NCI-H1048 (cell line): ENCODE results near the gene LSM7.

Experiments used
- DNase-seq: peaks from one replicate; lab custom pipeline; 2025; lab: John Stamatoyannopoulos, UW

LSM7 gene

DNA sequence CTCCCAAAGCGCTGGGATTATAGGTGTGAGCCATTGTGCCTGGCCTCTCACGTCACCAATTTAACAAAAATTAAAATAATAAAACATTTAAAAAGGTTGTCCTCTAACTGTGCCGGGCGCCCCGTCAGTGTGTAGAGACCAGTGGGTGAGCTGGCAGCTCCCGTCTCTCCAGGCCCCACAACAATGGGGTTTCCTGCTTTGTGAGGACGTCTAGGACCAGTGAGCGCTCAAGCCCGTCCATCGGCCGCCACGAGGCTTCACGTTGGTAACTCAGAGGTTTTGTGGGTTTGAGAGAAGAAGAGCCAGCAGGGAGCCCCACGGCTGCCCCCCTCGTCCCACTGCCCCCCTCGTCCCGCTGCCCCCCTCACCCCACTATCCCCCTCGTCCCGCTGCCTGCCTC, 4.7 kb downstream of the LSM7 start:
- no peak for DNase-seq

DNA sequence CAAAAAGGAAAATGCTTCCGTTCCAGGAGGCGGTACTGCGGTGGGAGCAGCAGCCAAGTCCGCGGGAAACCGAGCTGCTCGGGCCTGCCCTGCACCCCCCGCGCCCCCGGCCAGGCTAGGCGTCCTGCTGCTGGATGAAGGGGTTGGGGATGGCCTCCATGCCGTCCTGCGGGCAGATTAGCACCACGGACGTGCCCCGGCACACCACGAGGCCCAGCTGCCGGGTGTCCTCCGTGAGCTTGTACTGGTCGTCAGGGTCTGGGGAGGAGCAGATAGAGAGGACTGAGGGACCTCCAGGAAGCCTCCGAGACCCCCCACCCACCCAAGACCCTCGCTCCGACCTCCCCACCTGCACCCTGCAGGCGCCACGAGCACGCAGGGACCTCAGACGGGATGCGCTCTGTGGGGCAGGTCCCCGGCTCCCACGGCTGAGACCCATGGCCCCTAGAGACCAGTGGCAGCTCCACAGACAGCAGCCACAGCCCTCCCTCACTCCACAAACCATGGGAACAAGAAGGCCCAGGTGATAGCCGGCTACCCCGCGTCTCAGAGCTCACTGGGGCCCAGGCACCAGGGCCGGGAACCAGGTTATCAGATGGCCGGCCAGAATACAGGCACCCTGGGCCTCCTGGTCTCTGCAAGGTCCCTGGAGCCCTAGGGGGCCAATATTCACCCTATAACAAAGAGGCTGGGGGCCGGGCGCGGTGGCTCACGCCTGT, 6.7 kb downstream of the LSM7 start:
- no peak for DNase-seq

DNA sequence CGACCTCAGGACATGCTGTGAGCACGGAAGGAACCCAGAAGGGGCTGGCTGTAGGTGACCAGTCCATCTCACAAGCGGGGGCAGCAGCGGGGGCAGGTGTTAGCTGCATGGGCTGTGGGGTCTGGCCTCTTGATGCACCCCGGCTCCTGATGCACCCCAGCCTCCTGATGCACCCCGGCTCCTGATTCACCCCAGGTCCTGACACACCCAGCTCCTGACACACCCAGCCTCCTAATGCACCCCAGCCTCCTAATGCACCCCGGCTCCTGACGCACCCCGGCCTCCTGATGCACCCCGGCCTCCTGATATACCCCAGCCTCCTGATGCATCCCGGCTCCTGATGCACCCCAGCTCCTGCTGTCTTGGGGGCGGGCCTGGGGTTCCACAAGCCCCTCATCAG, 7.4 kb downstream of the LSM7 start:
- no peak for DNase-seq

DNA sequence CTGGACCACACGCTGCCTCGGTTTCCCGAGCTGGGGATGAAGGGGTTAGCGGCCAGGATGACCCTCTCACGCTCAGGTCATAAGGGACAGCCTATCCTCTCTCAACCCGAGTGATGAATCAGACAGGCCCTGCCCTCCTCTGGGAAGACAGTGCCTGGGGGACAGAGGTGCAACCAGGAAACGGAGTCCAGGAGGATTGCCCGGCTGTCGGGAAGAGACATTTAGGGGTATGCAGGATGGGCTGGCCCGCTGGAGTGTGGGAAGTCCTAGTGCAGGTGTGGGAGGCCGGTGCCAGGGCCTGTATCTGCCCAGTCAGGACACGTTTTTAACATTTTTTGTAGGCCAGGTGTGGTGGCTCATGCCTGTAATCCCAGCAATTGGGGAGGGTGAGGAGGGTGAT, 8.3 kb downstream of the LSM7 start:
- no peak for DNase-seq

DNA sequence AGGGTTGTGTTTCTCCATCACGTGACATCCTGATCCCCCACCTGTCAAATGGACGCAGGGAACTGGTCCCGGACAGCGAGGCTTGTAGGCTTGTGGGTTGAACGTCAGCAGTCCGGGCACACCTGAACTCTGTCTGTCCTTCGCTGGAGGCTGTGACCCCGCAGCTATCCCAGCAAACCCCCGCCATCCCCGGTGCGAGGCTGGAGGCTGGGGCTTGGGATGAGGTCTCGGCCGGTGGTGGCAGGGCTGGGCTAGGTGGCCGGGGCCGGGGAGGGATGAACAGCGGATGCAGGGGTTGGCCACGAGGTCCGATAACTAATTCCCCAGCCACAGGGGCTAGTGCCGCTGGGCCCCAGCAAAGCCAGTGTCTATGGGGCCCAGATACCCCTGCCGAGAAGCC, 8.8 kb downstream of the LSM7 start:
- no peak for DNase-seq

DNA sequence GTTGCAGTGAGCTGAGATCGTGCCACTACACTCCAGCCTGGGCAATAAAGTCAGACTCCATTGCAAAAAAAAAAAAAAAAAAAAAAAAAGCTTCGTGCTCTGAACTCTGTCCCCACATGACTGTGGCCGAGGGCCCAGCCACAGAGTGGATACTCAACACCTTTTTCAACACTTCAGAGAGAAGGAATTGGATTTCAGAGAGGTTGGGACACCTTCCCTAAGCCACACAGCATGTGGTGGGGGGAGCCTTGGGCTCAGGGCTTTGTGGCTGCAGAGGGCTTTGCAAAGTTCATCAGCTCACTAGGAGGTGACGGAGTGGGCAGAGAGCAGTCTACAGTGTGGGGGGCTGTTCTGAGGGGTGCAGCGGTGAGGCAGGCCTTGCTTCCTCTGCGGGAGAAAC, 9.5 kb downstream of the LSM7 start:
- DNase-seq, result no peak

DNA sequence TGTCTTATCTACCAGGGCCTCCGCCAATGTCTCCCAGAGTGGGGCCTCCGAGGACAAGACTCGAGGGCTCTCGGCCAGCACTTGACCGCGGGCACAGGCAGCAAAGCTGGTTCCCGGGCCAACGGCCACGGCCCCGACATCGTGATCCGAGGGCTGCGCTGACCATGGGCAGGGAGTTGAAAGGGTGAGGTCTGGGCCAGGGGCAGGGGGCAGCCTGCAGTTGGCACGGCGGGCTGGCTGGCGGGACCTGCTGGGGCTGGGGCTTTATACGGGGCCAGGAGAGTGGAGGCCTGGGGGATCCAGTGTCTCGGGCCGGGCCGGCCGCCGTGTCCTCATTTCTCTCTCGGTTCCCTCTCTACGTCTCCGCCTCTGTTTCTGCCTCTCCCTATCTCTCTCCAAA, 10.6 kb downstream of the LSM7 start:
- DNase-seq, result no peak

DNA sequence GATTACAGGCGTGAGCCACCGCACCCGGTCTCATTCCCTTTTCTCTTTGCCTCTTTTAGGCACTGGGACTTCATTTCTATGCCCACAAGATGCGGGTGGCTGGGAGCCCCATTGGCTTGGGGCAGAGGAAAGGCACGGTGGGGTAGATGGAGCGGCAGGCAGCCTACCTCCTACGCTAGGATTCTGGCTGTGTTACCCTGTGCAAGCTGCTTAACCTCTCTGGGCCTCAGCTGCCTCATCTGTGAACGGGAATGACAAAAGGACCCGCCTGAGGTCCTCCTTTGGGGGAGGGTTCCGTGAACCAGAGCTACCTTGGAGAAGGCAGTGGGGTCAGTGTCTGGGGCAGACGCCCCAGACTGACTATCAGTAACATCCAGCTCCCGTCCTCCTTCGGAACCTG, 11.1 kb downstream of the LSM7 start:
- DNase-seq, result no peak

DNA sequence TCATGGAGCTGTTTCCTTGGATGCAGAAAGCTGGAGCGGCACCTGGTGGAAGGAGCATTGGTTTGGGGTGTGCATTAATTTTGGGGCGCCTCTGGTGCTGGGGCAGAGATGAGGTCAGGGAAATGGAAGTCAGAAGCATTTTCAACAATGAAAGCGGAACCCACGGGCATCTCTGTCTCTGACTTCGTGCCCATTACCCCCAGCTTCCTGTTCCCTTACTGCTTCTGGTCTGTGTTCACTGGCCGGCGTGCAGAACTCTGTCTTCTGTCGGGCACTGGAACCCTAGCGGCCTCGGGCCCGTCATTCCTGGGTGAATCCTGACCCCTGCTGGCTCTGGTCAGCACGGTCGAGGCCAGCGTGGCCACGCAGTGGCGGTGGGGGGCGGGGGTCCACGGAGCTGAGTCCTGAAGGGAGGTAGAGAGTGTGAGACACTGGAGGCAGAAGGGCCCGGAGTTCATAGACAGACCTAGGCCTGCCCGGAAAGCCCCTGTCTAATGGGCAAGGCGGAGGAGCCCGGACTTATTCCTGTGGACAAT, 12.5 kb downstream of the LSM7 start:
- DNase-seq, result no peak

DNA sequence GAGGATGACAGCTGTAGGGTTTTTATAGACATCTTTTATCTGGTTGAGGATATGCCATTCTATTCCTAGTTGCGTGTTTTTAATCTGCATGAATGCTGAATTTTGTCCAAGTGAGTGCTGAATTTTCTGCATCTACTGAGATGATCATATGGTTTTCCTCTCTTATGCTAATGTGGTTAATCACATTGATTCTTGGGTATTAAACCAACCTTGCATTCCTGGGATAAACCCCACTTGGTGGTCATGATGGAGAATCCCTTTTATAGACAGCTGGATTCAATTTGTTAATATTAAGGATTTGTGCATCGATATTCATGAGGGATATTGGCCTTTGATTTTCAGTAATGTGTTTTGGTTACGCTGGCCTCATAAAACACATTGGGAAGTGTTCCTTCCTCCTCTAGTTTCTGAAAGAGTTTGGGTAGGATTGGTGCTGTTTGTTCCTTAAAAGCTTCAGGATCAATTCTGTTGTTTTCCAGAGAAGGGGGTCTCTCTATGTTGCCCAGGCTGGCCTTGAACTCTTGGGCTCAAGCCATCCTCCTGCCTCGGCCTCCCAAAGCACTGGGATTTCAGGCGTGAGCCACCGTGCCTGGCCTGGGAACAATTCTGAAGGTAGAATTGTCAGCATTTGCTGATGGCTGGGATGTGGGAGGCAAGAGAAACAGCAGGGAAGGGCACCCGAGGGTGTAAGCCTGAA, 13.1 kb downstream of the LSM7 start:
- no peak for DNase-seq

DNA sequence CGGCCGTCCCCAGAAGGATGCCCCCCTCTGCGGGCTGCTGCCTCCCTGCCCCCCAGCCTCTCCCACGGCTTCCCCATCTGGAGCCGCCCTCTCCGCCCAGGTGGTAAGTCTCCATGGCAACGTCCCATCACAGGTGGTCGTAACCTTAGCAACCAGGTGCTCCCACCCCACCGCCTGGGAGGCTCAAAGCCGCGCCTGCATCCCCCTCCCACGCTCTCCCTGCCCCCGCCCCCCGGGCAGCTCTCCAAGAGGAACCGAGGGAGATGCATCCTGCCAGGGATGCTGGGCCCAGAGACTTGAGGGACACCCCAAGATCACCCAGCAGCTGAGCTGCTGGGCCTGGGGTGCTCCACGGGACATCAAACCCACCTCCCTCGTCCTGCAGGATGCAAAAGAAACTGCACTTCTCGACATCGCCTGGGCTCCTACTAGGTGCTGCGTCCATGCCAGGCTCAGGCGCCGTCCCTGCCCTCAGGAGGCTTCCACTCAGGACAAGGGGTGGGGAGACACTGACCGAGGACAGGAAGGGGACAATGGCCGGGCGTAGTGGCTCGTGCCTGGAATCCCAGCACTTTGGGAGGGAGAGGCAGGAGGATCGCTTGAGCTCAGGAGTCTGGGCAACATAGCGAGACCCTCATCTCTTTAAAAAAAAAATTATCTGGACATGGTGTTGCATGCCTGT, 15.4 kb downstream of the LSM7 start:
- DNase-seq, result no peak

DNA sequence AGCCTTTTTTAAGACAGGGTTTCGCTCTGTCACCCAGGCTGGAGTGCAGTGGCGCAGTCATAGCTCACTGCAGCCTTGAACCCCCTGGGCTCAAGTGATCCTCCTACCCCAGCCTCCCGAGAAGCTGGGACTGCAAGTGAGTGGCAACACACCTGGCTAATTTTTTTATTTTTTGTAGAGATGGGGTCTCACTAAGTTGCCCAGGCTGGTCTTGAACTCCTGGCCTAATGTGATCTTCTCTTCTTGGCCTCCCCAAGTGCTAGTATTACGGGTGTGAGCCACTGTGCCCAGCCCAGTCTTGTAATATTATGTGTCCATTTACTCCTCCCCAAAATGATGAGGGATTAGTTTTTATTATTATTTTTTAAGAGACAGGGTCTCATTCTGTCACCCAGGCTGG, 17.3 kb downstream of the LSM7 start:
- DNase-seq, result no peak

DNA sequence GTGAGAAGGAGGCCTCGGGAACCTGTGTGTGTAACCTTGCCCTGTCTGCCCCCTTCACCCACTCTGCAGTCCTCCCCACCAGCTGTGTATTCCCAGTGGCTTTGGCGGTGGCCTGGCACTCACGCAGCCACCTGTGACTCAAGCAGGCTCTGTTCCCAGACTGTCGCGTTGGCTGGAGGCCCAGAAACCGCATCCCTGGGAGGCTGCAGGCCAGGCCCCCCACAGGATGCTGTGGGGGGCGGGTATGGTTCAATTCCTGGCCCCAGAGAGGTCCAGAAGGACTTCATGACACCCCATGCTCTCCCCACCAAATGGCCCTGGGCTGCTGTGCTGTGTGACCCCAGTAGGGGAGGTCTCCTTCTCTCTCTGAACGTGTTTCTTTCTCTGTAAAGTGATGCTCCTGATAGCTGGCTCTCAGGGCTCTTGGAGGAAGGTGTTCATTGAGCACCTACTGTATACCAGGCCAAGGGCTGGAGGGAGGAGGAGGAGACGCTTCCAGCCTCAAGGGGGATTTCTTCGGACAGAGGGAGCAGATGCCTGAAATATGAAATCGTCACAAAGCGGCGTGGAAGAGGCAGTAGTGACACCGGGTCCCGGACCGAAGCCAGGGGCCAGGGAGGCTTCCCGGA, 18.5 kb downstream of the LSM7 start:
- DNase-seq, result no peak

DNA sequence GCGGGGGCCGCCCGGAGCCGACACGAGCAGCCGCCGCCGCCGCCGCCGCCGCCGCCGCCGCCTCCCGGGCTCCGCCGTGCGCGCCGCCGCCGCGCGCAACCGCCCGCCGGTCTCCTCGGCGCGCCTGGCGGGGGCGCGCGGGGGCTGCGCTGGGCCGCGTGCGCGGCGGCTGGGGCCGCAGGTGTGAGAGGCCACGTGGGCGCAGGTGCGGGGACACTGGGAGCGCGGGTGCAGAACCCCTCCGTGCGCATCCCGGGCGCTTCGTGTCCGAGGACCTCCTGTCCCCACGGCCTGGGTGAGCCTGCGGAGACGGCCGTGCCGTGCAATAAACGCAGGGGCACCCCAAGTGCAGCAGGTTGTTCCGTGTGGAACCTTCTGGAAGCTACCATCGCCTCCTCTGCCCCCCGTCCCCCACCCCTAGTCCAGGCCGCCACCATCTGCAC, 20.3 kb downstream of the LSM7 start, which contains the start of gene LINGO3:
LINGO3 (minus strand) TSS at position 41 of the 443 bp plus-strand sequence. CDS start 16,378 bp downstream, outside the sequence.
- DNase-seq, result no peak

DNA sequence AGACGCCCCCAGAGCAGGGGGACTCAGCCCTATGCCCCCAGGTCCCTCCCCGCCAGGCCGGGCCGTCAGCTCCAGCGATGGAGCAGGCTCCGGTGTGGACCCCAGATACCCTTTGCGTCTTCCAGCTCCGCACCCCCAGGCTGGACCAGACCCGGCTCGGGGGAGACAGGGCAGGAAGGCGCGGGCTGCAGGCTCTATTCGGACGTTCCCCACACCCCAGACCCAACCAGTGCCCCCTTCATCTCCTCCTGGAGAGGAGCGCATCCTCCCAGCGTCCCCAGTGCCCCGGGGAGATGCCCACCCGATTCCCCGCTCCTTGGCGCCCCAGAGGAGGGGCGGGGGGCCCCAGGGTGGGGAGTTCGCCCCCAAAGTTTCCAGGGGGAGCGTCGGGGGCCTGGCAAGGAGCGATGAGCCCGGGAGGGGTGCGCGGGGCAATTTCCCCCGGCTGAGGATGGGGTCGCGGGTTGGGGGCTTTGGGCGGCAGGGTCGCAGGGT, 20.8 kb downstream of the LSM7 start:
- no peak for DNase-seq

DNA sequence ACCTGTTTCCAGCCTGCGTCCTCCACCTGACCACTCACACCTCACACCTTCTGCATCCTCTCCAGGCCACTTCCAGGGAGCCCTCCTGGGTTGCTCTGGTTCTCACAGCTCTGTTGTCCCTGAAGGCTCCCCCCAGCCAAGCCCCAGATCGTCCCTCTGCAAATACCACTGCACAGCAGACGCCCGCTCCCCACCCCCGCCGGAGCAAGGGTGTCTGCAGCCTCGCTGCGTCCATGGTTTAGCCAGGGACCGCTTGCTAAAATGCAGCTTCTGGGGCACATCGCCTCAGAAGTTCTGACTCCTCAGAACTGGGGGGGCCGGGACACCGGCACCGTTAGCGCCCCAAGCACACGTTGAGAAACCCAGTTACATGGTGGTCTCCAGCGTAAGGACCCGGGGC, 21.4 kb downstream of the LSM7 start:
- no peak for DNase-seq

DNA sequence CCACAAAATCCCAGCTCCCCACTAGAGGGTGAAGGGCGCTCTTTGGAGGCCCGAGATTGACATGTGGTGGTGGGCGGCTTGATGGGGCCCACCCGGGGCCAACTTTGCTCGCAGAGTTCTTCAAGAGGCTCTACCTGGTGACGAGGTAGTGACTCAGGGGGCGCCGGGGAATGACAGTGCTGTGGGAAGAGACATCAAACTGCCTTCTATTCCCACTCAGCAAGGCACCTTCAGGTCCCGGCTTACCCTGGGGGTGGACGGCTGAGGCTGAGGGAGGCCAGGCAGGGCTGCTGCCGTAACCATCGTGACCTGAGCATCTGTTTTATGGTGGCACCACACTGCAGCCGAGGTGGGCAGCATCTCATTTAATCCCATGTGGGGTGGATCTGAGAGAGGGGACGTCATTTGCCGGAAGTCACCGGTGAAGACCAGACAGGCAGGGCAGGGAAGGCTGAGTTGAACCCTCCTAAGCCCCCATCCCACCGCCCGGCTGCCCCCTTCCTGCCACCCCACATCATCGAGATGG, 22.0 kb downstream of the LSM7 start:
- no peak for DNase-seq

DNA sequence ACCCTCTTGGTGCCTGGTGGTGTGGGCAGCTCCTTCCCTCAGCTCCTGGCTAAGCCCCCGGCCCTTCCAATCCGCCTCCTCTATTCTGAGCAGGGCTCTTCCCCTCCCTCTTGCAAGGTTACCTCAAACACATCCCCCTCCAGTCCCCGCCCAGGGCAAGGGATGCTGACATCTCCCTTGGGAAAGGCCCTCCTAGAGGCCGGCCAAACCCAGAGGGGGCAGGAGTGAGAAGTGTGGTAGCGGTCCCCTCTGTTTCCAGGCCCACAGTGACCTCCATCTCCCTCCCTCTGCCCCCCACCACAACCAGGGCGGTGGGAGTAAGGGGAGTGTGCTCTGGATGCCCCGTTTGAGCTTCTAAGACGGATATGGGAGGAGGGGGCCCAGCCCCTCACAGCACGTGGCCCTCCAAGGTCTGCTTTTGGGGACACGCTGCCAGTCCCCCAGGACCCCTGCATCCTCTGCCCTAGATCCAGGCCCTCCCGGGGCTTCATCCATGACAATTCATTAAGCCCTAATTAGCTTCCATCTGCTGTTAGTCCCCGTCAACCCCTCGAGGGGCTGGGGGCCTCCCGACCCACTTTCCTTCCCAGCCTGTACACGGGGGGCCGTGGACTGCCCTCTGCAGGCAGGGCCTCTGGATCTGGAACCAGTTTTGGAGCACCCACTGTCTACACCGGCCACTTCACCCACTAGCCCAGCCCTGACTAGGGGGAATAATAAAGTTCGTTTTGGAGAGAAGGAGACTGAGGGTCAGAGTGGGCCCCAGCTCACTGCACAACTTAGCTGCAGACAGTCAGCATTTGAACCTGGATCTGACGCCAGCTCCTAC, 22.7 kb downstream of the LSM7 start:
- DNase-seq, result no peak

DNA sequence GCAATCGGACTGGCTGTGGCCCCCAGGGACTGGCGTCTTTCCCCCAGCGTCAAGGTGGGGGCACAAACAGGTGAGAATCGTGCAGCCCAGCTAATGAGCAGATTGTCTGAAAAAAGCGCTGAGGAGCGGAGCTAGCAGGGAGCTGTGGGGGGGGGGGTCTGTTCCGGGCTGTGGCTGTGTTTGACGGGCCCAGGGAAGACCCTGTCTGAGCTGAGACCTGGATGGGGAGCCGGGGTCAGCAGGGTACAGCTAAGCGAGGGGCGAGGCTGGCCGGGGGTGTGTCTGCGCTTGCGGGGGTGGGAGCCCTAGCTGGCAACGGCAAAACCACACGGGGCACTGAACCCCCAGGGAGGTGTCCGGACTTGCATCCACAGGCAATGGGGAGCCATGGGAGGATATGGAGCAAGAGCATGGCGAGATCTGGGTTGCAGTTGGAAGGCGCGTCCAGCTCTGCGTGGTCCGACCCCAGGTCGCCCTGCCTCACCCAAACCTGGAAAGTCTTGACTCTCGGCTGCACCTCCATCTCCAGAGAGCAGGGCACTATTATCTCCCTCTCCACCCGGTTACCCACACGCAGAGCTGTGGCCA, 25.1 kb downstream of the LSM7 start:
- no peak for DNase-seq

DNA sequence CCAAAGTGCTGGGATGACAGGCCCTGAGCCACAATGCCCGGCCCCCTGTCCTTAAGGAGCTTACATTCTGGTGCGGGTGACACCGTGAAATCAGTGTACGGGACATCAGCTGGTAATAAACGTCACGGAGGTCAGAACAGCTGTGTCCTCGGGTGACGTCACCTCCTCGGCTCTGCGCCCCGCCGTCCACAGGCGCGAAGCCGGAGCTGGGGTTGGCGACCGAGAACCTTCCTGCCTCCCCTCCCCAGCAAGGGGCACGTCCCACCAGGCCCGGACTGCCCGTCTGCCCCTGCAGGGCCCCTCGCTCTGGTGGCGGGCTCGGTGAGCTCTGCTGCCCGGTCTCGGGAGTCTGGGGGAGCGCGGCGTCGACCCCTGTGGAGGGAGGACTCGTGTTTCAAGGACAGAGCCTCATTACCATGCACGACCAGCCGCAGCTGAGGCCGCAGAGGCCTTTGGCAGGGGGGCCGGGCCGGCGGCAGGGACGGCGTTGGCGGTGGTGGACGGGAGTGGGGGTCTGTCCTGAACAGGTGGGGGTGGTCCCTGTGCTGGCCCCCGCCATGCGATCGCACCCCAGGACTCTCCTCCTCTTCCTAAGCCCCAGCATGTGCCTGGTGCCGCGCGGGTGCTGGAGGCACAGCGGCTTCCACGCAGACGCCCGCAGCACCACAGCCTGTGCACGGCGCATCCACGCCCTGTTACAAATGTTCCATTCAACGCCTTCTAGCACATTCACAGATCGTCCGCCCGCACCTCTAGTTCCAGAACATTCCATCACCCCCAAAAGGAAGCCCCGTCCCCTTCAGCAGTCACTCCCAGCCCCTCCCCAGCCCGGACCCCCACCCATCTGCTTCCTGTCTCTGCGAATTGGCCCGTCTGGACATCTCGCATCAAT, 25.8 kb downstream of the LSM7 start:
- DNase-seq, result no peak
